Activated CD4-positive, alpha-beta T cell treated with anti-CD3 and anti-CD28 coated beads, Interleukin-2, Interleukin-4, amounts not matched to agents 100 ng/mL and 50 ng/mL, durations not matched to agents 16 hours and 8 hours (primary cell): ENCODE data around the gene IL5.
"Not testable (repeated sequence)": the region's sequence is repeated elsewhere in the genome, so short reads cannot be mapped to it uniquely, and the experiment has no call there.

ENCODE experiments used
- DNase-seq: peaks from one replicate; pipeline ENCODE4 v3.0.0-alpha.2; 2020; ENCODE audit warnings: low spot score

Gene IL5

DNA sequence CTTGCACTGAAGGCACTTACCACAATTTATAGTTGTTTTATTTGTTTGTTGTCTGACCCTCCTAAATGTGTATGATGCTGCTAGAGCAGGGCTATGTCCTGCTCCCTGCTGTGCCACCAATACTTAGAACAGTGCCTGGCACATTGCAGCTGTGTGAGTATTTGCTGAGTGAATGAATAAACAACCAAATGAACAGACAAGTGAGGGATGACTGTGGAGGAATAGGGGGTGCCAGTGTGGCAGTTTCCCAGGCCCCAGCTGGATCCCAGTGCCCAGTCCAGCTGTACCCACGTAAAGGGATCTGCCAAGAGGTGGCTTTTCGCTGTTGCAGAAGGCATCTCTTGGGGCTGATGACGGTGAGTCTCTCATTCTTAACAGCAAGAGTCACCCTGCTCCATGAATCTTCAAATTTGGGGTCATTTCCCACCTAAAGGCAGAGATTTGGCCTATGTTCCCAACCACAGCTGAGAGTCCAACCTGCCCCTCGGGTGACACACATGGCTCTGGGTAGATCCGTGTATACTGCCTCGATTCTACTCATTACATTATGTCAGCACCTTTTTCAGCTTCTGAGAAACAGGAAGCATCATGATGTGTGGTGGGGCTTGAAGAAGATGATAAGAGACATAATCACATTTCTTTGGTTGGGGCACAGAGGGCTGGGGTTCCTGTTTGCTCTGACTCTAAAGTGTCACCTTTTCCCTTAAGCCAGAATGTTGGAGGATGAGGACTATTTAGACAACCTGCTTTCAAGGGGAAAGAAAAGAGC, 14.3 kb downstream of the IL5 start:
- DNase-seq, result peak; percentile 56

DNA sequence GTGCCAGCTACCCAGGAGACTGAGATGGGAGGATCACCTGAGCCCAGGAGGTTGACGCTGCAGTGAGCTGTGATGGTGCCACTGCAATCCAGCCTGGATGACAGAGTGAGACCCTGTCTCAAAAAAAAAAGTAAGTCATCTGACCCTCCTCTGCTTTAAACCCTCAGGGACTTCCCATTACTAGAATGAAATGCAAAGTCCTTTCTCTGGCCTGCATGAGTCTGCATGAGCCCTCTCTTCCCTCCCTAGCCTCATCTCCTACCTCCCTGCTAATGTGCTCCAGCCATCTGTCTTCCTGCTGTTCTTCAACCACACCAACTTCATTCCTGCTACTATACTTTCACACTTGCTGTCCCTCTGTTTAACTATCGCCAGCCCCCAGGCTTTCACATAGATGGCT, 15.3 kb downstream of the IL5 start:
- no peak for DNase-seq

DNA sequence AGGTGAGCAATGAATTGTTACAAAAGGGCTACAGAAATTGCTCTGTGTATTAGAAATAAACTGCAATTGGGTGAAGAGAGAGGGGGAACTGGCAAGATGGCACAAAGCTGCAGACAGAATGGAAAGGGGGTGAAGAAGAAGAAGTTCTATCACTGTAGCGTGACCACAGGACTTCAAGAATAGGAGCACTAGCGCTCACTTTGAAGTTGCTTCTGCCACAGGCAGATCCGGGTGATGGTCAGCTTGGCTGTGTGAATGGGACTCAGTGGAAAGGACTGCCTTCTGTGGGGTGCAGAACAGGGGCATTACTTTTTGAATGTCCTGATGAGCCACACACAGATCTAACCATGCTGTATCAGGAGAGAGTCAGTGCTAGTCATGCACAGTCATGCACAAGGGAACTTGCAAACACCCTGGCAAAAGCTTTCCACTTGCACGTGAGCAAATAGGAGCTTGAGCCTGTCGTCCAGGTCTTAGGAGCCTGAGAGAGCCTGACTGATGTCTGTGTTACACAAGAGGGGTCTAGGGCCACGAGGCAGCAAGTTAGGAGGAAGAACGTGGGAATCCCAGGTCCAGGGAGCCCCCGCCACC, 16.3 kb downstream of the IL5 start:
- DNase-seq, result no peak

GRCh38 chr5:132526290-132526973, 16.9 kb downstream of the IL5 start:
- peak; percentile 61 for DNase-seq

DNA sequence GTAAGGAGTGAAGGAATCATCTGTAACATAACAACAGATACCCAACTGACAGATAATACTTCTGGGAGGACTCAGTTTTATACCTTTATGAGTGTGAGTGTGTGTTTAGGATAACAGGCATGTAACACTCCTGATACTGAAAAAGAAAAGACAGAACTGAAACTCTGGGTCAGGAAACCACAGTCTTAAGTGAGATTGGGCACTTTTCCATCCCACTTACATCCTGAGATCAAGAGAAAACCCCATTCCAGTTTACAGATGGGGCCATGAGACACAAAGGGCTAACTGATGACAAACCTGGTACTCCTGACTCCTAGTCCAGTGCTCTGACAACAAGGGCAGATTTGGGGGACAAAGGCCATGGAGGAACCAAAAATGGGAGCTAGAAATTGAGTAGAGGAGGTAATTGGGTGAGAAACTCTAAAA, 18.0 kb downstream of the IL5 start:
- peak; percentile 61 for DNase-seq

DNA sequence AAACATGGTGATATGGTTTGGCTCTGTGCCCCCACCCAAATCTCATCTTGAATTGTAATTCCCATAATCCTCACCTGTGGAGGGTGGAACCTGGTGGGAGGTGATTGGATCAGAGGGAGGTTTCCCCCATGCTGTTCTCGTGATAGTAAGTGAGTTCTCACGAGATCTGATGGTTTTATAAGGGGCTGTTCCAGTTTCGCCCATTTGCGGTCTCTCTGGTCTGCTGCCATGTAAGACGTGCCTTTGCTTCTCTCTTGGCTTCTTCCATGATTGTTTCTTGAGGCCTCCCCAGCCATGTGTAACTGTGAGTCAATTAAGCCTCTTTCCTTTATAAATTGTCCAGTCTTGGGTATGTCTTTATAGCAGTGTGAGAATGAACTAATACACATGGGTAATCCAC, 18.4 kb downstream of the IL5 start:
- not testable (repeated sequence) for DNase-seq

- DNase-seq, result not testable (repeated sequence)
These were observed 21.3 kb downstream of the IL5 start for GRCh38 chr5:132522067-132522466.

GRCh38 chr5:132513618-132514336, 29.5 kb downstream of the IL5 start:
- DNase-seq, result not testable (repeated sequence)

DNA sequence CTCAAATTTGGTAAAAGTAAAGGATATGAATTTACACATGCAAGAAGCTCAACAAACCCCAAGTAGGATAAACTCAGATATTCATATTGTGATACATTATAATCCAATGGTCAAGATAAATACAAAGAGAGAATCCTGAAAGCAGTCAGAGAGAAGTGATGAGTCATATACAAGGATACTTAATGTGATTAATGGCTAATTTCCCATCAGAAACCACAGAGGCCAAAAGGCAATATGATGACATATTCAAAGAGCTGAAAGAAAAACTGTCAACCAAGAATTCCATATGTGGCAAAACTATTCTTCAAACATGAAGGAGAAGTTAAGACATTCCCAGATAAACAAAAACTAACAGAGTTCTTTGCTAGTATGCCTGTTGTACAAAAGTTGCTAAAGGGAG, 33.2 kb downstream of the IL5 start:
- DNase-seq, result no peak

DNA sequence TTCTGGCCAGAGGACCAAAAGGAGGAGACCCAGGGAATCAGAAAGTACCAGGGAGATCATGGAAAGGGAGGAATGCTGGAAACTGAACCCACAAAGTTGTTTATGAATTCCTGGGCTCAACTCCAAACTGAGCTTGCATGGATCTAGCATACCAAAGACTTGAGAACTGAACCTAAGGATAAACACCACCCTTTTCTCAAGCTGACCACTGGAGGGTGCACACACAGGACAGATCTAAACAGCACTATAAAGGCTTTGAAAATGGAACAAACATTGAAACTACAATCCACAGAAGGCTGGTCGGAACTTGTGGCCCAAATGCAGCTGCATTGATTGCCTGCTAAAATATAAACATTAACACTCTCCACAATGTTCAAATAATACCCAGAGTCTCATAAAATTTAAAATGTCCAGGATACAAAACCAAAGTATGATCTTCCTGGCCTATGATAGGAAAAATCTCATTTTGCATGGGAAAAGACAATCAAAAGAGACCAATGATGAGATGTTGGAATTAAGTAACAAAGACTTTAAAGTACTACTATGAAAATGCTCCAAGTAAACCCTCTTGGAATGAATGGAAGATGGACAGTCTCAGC, 37.1 kb downstream of the IL5 start:
- DNase-seq, result peak; percentile 40

GRCh38 chr5:132505641-132506040, 37.7 kb downstream of the IL5 start:
- DNase-seq, result no peak

DNA sequence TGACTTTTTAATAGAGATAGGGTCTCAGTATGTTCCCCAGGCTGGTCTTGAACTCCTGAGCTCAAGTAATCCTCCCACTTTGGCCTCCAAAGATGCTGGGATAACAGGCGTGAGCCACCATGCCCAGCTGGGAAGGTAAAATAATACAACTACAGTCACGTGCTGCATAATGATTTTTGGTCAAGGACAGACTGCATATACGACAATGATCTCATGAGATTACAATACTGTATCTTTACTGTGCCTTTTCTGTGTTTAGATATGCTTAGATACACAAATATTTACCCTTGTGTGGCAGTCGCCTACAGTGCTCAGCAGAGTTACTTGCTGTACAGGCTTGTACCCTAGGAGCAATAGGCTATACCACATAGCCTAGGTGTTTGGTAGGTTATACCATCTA, 38.6 kb downstream of the IL5 start:
- no peak for DNase-seq

DNA sequence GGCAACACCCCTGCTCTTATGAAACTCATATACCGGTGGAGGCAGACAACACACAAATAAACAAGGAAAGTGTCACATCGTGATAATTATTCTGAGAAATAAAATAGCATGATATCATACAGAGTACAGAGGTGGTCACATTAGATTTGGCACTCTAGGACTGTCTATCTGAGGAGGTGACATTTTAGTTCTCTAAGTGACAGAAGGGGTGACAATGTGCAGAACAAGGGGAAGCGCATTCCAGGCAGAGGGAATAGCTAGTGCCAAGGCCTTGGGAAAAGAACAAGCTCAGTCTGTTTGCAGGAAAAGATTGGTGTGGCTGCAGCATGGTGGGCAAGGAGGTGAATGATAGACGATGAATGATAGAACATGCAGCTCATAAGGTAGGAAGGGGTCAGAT, 40.1 kb downstream of the IL5 start:
- no peak for DNase-seq

DNA sequence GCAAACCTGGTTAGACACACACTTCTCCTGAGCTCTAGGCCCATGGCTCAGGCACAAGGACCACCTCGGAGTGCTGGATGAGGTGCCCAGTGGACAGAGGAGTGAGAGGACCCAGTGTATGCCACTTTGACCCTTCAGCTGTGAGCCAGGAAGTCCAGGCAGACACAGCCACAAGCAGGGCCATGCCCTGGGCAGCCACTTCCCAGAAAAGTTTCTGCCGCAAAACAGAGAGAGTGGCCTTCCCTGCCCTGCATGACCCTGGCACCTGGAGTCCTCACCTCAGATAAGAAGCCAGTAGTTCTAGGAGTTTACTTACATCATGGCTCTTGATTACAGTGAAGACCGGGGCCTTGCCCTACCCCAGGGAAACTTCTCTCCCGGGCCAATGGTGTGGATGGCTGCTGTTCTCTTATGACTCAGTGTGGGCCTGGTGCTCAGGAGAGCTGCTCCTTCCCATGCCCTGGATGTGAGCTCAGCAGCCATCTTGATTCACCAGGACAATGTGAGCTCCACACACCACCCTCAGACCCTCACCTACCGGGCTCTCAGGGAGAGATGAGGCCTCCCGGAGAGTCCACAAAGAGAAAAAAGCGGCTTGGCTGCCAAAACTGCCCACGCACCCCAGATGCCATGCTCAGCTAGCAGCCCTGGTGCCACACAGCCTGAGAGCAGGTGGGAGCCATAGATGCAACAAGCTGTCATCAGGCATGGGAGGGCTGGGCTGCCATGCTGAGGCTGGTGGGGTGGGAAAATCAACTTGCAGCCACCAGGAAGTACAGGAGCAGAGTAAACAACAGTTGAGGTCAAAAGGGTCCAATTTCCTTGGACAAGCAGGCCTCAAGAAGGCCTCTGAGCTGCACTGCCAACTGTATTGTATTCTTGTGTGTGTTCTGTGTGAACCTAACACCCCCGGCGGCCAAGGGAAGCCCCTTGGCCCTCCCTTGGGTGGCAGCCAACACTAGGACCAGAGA, 41.1 kb downstream of the IL5 start:
- DNase-seq, result no peak

DNA sequence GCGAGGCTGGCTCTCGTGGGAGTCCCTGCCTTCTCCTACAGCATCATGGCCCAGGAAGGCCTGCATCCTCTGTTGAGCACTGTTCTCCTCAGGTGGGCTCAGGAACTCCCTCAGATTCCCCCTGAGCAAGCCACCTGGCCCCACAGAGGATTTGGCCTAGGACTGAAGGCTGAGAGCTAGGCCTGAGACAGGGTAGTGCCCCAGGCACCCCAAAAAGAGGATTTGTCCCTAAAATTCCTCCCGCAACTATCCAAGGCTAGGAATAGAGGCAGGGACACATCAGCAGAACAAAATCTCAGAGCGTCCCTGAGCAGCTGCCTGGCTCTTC, 41.7 kb downstream of the IL5 start:
- DNase-seq, result no peak

GRCh38 chr5:132500931-132501628, 42.2 kb downstream of the IL5 start:
- peak; percentile 78 for DNase-seq

- DNase-seq, result no peak
These were observed 42.9 kb downstream of the IL5 start for GRCh38 chr5:132500244-132500930.

GRCh38 chr5:132499440-132500243, 43.7 kb downstream of the IL5 start:
- DNase-seq, result no peak

GRCh38 chr5:132498686-132499271, 44.5 kb downstream of the IL5 start:
- no peak for DNase-seq
